GM19035 (cell line): Measurements from ENCODE around the gene IGSF9B.

Source experiments
- ATAC-seq: cut with Tn5 transposase; IDR thresholded peaks from one replicate; pipeline ENCODE4 v1.9.1; 2021; ENCODE audit not compliant: unreplicated experiment

IGSF9B gene

DNA sequence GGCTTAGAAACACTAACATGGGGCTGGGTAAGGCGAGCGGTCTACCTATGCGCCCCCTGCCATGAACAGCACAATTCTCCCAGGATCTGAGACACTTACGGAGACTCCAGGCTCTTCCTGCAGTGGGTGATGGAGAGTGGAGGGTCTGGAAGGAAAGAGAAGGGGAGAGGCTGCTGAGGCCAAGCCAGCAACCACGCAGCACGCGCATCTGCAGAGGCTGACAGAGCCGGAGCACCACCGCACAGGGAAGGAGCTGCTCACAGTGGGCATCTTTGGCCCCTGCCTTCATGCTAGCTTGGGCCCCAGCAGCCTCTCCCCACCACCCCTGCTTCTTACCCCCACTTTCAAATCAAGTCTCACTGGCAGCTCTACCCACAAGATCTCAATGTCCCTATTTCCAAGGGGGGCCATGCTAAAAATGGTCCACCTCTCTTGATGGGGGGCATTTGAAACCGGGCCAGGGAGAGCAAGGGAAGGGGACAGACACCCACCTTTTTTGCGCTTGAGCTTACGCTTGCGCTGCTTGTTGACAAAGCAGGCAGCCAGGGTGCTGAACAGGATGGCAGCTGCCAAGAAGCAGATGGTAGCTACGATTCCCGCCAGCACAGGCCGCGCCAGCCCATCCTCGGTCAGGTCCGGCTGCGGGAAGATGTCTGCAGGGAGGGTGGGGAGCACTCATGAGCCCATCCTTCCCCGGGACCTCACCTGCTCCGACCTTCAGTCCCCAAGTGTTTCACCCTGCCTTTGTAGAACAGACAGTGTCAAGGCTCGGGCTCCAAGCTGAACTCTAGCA, 34.5 kb downstream of the IGSF9B start:
- ATAC-seq, result no peak

DNA sequence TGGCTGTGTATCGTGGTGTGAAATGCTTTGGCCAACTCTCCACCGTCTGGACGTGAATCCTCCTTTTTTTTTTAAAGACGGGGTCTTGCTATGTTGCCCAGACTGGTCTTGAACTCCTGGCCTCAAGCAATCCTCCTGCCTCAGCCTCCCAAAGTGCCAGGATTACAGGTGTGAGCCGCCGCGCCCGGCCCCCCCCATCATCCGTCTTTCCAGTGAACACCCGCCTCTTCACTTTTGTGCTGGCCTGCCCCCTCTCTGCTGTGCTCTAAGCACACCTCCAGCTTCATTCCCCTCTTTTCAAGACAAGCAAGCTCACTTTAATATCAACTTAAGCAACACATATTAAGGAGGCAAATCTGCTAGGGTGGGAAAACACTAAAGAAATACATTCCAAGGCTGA, 35.3 kb downstream of the IGSF9B start:
- no peak for ATAC-seq

DNA sequence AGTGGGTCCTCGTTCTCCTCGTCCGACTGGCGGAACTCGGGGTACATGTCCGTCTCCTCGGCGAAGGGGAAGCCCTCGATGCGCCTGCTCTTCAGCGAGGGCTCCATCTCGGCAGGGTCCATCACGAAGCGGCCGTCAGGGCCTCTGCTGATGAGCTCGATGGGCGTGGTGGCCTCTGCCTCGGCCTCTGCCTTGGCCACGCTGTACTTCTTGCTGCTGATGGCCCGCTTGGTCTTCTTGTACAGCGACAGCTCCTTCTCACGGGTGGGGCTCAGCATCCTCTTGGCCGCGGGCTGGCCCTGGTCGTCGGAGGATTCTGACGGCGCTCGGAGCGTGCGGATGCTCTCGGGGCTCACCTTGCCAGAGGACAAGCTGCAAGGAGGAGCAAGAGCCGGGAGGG, 35.7 kb downstream of the IGSF9B start:
- no peak for ATAC-seq

DNA sequence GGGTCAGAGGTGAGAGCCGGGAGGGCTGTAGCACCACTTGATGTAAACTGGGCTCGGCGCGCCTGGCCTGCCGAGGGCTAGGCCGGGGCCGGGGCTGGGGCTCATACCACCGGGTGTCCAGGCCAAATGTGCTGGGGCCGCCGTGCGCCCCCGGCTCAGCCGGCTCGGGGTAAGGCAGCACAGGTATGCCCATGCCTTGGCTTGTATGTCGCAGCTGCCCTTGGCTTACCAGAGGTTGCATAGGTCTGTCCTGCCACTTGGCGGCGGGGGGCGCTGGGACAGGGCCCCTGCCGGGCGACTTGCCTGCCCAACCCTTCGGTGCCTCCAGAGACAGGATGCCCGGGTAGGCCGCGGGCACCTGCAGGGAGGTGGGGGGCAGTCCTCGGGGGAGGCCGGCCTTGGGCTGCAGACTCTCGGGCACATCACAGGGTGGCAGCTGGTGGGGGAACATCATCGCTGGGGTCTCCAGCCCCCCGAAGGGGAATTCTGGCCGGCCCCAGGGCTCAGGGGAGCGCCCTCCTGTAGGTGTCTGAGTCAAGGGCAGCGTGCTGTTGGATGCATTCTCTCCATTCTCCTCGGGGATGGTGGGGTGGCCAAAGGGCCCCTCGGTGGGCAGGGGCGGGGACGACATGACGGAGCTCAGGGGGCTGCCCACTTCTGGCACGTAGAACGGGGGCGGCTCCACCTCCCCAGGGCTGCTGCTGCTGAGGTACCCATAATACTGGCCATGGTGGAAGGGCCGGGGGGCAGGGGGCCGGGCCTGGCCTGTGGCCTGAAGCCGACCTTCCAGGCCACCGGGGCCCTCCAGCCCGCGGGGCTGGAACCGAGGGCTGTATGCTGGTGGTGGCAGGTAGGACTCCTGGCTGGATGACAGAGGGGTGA, 36.4 kb downstream of the IGSF9B start:
- ATAC-seq, result no peak

DNA sequence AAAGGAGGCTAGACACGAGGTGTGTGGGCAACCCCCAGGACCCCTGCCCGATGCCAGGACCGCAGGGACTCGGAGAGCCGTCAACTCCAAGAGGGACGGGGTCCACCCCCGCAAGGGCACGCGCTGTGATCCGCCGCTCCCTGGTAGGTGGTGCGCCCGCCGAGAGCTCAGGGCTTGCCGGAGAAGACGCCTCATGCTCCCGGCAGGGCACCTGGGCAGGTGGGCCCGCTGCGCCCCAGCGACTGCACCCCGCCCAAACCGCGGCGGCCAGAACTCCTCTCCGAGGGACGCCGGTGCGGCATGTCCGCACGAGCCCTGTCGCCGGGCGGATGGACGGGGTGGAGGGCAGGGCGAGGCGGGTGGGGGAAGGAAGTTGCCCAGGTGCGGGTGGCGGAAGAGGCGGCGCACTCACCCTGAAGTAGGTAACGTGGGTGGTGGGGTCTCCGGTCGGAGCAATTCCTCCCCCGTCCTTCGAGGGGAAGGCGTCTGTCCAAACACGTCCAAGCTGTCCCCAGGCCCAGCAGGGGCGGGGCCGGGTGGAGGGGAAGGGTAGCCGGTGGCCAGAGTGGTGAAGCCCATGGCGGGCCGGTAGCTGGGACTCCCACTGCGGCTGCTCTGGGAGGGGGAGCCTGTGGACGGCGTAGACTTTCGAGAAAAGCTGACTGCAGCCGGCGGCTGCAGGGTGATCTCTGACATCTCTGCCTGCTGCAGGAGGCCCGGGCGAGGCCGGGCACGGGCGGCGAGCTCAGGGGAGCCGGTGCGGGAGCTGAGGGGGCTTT, 37.2 kb downstream of the IGSF9B start:
- no peak for ATAC-seq

DNA sequence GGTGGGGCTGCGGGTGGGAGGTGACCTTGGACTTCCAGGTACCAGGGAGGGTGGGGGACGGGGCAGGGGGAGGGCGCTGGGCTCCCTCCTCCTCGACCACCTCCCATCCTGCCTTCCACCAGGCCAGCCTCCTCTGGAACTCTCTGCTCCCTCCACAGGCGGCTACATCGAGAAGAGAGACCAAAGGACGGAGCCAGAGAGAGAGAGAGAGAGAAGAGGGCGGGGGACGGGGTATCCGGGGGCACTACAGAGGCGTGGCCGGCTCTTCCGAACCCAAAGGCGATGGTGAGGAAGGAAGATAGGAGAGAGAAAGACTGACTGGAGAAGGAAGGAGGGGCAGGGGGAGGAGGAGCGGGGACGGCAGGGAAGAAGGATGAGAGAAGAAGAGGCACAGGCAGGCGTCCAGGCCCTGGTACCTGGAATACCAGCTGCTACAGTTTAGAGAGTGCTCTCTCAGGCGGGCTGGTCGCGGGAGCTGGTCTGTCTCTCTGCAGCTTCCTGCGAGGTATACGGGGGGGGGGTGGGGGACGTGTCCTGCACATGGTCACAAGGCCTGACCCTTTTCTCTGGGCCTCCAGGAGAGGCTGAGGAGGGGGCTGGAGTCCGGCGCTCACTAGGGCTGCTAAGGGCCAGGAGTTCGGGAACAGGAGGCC, 38.0 kb downstream of the IGSF9B start:
- ATAC-seq, result no peak

DNA sequence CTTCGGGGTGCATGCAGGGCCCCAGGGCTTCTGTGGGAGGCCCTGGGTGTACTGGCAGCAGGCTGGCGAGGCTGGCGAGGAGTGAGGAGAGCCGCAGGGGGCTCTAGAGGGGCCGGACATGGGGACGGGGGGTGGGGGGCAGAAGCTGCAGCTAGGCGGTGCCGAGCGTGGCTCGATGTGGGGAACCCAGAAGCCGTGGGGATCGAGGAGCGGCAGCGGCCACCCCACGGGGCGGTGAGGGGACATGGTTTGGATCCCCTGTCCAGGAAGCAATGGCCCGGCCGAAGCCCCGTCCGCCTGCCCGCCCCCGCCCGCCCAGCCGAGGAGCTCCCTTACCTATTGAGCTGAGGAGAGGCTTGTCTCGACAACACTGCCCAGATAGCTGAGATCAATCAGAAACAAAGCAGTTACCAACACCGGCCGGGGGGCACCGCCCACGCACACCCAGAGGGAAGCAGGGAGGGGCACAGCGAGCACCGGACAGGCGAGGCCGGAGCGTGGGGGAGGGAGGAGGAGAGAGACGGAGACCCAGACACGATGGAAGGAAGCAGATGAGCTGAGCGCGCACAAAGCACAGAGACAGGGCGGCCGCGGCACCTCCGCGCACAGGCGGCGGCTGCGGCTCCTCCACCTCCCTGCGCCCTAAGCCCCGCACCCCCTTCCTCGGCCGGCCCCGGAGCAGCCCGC, 38.7 kb downstream of the IGSF9B start:
- ATAC-seq, result no peak

DNA sequence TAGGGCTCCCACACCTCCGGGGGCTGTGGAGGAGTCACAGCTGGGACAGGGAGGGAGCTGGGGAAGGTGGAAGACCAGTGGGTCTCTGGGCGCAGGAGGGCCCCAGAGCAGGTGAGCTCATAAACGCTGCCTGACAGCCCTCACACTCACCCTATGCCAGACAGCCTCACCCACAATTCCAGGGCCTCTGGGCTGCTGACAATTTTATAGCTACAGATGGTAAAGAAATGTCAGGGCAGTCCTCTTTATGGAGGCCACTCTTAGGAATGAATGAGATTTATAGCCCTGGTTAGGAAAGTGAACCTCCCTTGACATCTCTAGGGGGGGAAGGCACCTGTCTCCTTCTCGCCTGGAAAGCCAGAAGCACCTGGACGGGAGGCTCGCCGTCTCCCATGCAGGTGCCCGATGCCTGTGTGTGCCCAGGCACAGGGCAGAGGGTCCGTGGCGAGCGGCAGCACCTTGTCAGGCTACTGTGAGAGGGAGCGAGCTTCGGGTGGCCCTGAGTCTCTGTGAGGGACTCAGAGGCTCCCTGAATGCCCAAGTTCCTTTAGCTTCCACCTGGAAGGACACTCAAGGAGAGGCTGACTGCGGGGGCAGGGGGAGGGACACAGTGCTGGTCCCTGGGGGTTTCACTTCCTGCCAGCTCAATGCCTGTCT, 39.9 kb downstream of the IGSF9B start:
- no peak for ATAC-seq

DNA sequence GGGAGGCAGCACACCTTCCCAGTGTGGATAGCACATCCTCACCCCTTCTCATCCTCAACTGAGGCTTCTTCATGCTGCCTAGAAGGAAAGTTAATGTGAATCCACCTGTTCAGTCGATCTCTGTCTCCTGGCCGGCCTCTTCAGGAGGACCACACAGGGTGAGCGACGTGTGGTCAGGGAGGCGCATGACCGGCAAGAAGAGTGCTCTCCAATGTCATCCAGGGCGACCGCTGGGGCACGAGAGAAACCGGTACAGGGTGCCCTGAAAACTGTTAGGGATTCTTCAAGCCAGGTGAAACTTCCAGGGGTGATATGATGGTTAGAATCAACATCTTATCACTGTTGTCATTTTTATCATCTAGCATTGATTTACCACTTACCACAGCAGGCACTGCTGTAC, 43.0 kb downstream of the IGSF9B start:
- ATAC-seq, result no peak

DNA sequence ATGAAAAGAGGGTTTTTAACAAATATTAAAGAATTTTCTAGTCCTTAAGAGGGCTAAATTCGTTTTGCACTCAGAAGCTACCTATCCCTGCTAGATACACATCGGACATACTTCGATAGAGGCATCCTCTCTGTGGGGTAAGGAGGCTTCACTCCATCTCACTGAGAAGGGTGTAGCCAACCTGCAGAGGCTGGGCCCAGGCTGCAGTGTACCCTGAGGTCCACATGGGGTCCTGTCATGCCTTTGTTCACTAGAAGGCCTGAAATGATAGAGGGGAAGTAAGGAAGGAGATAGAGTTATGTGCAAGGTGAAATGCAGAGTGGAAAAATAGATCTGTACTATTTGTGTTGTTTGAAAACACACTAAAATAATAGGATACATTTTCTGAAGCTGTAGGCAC, 45.6 kb downstream of the IGSF9B start:
- no peak for ATAC-seq

DNA sequence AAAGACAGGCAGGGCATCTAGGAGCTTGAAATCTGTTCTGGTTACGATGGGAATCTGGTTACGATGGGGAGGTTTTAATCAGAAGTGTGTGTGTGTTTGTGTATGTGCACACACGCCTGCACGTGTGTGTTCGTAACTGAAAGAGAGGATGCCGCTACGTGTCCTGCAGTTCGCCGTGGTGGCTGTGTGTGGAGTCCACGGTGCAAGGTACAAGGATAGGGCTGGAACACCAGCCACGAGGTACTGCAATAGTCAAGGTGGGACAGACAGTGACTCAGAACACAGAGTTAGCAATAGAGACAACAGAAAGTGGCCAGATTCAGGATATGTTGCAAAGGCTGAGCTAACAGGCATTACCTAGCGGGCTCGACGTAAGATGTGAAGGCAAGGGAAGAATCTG, 46.7 kb downstream of the IGSF9B start:
- no peak for ATAC-seq

DNA sequence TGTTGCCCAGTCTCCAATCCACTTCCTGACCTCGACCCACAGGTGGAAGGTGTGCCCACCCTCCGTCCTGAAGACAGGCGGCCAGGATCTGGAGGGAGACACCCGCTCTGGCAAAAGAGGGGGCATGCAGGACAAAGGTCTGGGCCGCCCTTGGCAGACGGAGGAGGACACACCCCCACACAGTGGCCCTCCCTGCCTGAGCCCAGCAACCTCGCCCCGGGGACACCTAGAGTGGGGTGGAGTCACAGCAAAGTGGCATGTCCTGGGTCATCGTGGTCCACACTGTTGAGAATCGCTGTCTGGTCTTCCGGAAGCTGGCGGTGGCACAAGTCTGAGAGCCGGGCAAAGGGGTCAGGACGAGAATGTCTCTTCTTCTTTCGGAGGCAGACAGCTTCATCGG, 47.9 kb downstream of the IGSF9B start:
- ATAC-seq, result no peak

DNA sequence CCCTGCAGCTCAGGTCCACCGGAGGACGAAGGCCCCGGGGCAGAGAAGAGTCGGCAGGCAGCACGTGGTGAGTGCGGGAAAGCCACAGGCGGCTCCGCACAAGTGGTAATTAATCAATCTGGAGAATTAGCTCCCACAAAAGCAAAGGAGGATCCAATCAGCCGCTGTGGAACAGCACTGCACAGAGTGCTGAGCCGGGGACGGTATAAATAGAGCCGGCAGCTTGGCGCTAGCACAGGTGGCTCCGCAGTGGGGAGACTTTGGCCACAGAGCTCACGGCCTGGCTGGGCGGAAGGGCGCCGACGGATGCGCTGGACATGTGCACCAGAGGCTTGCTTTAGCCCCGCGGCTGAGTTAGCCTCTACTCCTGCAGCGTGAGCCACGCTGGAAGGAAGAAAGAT, 48.9 kb downstream of the IGSF9B start:
- no peak for ATAC-seq

DNA sequence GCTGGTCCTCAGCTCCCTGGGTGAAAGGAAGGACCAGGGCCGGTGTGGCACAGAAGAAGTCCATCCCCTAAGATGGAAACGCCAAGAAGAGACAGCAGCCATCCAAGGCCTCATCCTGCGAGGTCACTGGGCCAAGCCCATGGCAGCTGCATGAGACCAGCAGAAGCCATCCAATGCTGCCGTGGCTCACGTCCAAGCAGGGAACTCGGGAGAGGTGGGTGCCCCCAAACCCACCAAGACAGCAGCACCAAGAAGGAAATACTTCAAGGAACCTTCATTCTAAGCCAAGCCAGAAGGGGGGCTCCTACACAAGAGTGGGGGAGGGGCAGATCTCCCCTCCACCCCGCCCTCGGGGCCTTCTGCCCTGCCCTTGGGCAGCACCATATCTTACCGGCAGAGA, 49.6 kb downstream of the IGSF9B start:
- ATAC-seq, result no peak

DNA sequence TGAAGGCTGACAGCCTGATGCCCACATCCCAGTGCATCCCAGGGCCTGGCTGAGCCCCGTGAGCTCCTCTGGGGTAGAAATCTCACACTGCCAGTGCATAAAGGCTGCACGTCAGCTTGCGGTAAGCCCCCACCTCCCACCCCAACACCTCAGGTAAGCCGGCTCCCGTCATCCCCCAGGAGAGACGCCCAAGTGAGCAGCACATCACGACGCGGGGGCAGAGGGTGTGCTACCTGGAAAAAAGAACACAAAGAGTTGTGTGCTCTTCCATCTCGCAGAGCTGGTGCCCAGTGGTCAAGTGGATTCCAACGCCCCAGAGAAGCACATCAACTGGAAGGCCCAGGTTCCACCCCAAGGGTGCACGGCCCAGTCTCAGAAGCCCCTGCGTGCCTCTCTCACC, 50.0 kb downstream of the IGSF9B start:
- no peak for ATAC-seq

DNA sequence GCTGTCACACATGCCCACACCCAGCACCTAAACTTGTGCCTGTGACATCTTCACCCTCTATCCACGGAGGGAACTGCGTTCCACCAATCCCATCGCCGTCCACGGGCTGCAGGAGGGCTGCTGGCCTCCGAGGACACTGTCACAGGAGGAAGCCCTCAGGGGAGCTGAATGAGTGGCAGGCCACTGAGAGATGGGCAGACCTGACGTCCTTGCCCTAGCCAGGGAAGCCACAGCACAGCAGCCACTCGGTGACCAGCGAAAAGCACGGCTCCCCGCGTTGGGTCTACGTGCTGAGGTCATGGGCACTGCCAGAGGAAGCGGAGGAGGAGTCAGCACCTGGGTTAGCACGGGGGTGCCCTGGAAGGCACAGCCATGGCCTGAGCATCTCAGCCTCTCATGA, 50.5 kb downstream of the IGSF9B start:
- ATAC-seq, result no peak

DNA sequence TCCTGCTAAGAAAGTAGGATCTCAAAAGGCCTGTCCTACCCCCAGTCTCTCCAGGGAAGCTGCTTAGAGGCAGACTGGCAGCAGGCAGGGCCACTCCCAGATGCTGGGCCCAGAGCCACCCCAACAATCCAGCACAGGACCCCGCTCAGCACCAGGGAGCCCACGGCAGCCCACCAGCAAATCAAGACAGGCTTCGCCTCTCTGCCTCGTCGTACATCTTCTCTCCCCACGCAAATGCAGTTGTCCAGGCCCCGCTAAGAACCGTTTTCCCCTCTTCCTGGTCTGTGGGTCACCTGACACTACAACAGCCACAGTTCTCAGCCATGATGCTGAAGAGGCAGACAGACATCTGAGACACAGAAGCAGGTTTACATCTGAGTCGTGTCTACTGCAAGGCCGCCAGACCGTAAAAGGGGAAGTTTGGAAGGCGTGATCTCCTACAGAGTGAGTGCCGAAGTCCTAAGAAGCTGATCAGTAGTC, 51.1 kb downstream of the IGSF9B start:
- no peak for ATAC-seq

DNA sequence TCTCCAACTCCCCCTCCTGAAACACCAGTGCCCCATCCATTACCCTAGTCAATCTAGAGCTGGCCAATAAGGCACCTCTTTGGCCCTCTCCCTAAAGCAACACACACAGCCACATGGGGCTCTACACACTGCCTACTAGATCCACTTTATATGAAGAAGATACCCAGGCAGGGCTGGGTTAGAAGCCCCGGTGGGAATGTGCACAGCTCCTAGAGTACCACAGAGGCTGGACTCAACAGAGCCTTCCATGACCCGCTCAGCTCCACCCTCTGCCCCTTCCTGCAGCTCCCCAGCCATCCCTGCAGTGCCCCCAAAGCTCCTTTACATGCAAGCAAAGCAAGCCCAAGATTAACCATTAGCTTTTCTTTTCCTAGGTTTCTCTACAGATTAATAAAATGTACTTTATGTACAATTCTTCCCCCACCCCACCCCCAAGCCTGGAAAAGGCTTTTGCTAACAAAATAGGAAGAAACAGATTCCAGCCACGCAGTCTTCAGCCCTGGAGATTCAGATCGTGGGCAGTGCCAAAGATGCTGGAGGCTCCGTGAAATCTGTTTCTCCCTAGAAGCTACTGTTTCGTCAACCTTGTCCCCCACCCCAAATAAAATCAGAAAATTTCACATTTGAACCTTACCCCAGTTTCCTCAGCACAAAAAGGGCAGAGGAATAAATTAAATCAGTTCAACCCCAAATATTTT, 51.8 kb downstream of the IGSF9B start:
- no peak for ATAC-seq
